Measurements from ENCODE around the gene TLE4.

TLE4 gene

DNA sequence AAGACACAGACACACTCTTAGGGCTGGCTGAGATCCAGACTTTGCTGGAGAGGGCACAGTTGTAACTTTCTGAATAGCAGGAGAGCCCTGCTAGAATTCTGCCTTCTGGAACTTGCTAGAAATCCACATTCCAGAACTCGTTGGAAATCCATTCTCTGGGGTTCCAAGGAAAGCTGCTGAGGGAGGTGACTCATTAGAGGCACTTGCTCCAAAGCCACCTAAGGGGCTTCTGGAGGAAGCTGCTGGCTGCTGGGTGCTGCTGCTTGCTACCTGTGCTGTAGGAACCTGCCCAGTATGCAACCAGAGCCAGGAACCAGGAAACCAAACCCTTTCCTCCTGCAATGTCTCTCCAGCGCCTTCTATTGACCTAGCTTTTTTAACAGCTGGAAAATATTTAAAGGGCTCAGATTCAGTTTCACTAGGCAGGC, 4.1 kb upstream of the TLE4 start:
- TF ChIP-seq, protein P1, sequence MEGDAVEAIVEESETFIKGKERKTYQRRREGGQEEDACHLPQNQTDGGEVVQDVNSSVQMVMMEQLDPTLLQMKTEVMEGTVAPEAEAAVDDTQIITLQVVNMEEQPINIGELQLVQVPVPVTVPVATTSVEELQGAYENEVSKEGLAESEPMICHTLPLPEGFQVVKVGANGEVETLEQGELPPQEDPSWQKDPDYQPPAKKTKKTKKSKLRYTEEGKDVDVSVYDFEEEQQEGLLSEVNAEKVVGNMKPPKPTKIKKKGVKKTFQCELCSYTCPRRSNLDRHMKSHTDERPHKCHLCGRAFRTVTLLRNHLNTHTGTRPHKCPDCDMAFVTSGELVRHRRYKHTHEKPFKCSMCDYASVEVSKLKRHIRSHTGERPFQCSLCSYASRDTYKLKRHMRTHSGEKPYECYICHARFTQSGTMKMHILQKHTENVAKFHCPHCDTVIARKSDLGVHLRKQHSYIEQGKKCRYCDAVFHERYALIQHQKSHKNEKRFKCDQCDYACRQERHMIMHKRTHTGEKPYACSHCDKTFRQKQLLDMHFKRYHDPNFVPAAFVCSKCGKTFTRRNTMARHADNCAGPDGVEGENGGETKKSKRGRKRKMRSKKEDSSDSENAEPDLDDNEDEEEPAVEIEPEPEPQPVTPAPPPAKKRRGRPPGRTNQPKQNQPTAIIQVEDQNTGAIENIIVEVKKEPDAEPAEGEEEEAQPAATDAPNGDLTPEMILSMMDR (conservative IDR thresholded peaks at IDR 0.05): peak; percentile 75
- no peak overlapping the region for H3K27ac ChIP-seq

DNA sequence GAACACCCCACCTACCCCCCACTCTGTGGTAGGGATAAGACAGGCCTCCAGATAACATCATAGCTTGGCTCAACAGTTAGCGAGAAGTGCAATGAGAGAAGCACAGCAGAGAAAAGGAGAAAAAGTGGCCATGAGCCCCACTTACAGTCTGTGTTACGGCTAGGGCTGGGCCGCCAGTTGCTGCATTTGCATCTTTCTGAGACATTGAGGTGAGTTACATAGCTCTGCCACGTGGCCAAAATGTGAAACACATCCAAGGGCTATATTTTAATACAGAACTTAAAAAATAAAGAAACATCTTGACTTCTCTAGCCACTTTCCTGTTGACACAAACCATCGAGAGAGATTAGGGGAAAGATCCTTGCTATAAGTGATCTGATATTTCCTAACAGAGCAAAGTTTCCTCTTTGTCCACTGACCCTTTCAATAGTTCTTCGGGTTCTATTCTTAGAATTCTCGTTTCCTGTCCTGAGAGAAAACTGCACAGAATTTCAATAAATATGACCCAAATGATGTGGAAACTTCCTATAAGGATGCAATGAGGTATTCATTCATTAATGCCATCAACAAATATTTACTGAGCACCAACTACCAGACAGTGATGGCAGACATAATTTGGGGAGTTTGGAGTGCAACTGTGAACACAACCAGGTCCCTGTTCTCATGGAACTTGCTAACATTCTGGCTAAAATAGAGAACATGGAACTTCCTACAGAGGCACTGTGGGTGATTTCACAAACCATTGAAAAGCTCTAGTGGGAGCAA, 3.2 kb upstream of the TLE4 start:
- TF ChIP-seq, protein P1 (conservative IDR thresholded peaks at IDR 0.05): no peak
- no peak overlapping the region for H3K27ac ChIP-seq

DNA sequence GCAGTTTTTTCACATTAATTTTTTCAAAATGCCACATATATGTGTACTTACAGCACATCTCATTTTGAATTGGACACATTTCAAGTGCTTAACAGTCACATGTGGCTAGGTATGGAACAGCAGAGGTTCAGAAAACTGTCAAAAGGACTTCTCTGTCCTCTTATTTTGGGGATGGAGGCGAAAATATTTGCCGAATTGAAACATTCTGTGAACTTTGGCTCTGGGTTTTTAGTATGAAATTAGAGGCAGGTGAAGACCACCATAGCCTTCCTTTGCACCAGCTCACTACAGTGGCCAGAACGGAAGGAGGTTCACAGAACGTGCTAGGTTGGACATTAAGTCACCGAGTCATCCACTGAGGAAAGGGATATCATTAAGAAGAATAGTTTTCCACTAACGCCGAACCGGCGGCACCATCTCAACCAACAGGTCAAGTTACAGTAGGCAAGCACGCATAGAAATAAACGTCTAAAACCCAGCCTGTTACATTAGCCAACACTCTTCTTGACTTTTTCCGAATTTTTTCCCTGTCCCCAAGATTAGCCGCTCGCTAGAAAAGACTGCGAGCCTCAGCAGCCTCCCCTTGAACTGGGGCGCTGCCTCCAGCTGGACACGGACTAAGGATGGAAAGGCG, 1.8 kb upstream of the TLE4 start:
- no peak overlapping the region for H3K27ac ChIP-seq
- TF ChIP-seq, protein P1 (conservative IDR thresholded peaks at IDR 0.05): no peak

DNA sequence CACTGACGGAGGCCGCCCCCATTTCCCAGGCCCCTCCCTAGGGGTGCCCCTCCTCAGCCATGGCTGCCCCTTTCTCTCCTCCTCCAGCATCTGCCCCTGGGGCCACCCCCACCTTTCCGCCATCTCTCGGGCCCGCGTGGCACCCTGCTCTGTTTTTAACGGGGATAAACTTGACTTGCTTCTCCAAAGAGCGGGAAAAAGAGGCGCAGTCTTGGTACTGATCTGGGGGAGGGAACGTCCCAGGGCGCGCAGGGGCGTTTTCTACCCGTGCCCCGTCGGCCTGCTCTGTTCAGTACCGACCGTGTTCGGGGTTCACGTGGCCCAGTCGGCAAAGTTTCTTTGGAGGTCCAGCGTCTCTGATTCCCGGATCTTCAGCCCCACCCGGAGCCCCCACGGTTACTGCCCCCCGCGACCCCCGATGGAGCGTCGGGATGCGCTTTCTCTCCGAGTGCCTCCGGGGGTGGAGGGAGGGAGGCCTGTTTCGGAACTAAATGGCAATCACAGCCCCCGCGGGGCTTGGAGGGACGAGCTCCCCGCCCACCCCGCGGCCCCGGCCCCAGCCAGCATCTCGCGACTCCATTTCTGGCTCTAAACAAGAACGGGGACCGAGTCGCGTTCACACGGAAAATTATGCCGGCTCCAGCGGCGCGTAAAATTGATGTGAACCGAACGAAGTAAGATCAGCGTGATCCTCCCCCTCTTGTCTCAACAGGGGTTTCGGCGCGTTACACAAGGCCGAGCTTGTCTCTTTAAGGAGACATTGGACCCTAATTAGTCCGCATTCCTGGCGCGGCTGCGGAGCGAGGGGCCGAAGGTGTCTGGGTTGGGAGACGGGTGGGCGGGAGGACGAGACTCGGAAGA, 1.1 kb upstream of the TLE4 start:
- peak overlapping the region; percentile 30; the same call in 1 of the 2 replicates for H3K27ac ChIP-seq
- TF ChIP-seq, protein P1 (conservative IDR thresholded peaks at IDR 0.05): no peak

DNA sequence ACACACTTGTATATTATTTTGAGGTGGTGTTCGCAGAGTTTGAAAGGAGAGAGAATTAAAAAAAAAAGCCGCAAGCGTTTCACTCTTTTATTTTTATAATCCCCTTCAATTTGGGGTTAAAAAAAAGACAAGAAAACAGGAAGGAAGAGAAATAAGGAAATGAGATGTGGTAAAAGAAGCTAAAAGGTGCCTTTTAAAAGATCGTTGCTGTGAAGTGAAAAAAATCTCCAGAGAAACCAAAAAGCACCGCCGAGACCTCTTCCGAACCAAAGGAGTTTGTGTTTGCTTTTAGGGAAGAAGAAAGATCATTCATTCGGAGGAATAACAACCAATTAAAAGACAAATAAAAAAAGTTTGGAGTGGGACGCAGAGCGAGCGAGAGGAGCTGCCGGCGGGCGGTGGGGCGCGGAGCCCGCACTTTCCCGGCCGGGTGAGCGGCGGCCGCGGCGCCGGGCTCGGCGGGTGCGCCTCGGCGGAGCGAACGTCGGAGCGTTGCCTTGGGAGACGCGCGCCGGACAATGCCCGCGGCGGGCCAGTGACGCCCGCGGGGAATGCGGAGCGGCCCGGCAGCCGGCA, 355 bp downstream of the TLE4 start:
- TF ChIP-seq, protein P1 (conservative IDR thresholded peaks at IDR 0.05): no peak
- peak overlapping the region; percentile 45 for H3K27ac ChIP-seq

DNA sequence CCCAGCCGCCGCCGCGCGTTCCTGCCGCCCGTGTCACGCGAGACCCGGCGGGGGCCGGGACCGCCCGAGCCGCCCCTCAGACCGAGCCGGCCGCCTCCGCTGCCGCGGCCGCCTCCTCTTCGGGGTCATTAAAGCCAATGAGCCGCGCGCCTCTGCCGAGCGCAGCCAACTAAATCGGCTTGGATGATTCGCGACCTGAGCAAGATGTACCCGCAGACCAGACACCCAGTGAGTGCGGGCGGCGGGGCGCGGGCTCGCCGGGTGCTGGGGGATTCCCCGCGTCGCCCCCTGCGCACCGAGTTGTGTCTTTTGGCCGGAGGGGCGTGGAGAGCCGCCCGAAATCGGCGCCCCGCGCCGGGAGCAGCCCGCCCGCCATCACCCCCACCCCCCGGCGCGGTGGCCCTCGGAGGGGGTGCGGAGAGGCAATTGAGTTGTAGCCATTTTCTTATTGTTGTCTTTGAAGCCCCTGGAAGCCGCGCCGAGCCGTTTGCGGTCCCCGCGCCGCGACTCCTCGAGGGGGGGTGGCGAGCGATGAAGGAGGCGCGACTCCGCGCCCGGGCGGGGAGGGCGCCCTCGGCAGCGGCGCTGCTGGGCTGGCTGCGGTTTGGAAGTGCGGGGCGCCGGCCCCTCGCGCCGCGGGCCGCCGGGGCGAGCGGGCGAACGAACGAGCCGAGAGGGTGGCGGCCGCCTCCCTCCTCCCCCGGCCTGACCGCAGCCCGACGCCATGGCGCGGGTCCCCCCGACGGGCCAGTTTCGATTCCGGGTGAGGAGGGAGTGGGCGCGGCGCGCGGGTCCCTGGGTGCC, 1.0 kb downstream of the TLE4 start:
- TF ChIP-seq, protein P1 (conservative IDR thresholded peaks at IDR 0.05): no peak
- H3K27ac ChIP-seq: peak overlapping the region; percentile 45
